ENCODE results near the gene SLC37A2. TPM values are rescaled to one million over a fixed set of nuclear protein-coding genes. Genes with fewer than 3 reads are reported as not detected.

The SLC37A2 gene
- total RNA-seq, 4 donors from 2014 or later = 3.4 to 8.6 (median 6.6) TPM

DNA sequence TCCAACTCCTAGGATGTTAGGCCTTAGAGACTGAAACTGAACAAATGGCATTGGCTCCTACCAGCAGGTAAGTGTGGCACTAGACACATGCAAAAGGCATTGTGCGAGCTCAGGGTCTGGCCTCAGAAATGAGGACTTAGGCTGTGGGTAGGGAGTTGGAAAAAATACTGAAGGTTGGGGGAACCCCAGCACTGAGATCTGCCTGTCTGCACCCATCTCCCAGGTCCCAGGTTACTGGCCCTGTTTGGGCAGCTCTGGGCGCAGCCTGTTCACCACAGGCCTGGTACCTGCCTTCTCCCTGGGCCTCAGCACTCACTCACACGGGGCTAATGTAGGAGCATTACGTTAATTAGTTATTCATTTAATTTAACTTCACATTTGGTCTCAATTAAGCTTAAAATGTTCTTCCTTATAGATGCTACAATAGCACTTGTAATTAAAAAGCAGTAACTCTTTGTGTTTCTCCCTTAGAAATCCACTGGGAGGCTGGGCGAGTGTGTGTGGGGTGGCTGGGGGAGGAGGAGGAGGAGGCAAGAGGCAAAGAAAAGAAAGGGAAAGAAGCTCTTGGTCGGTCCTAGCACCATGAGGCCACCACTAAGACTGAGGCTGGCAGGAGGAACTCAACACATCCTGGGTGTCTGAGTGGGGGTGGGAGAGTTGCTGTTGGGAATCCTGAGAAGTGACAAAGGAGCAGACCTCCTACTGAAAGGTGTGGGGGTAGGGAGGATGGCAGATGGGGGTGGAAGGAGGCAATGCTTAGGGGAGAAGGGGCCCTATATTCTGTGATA is 29.0 kb downstream of the SLC37A2 start:
- Histone ChIP-seq H3K4me1 (peaks cover 0 to 6% (median 0%) of the 10 kb centered on the region in 3 donors), H3K4me3 (no peak overlapping the region), H3K9me3 (no peaks in the 10 kb centered on the region), H3K36me3 (peaks cover 0 to 38% of the 10 kb centered on the region in 2 donors), H3K27ac (no peak overlapping the region), H3K27me3 (no peaks in the 10 kb centered on the region)
- TF ChIP-seq EP300 (IDR thresholded peaks at IDR 0.05) (no peak), POLR2AphosphoS5 (IDR thresholded peaks at IDR 0.05) (no peak), POLR2A (IDR thresholded peaks at IDR 0.05) (no peak)
- TF ChIP-seq, protein P1, sequence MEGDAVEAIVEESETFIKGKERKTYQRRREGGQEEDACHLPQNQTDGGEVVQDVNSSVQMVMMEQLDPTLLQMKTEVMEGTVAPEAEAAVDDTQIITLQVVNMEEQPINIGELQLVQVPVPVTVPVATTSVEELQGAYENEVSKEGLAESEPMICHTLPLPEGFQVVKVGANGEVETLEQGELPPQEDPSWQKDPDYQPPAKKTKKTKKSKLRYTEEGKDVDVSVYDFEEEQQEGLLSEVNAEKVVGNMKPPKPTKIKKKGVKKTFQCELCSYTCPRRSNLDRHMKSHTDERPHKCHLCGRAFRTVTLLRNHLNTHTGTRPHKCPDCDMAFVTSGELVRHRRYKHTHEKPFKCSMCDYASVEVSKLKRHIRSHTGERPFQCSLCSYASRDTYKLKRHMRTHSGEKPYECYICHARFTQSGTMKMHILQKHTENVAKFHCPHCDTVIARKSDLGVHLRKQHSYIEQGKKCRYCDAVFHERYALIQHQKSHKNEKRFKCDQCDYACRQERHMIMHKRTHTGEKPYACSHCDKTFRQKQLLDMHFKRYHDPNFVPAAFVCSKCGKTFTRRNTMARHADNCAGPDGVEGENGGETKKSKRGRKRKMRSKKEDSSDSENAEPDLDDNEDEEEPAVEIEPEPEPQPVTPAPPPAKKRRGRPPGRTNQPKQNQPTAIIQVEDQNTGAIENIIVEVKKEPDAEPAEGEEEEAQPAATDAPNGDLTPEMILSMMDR (IDR thresholded peaks at IDR 0.05) = no peak
- 78 to 82% methylated on average over 6 of the region's 6 CpGs for WGBS, 2 donors (ENCODE audit: low coverage in 1 of 2)
- ATAC-seq = no peak

- Histone ChIP-seq H3K9me3 (no peaks in the 10 kb centered on the region), H3K36me3 (peaks cover 0 to 44% of the 10 kb centered on the region in 2 donors), H3K4me3 (no peak overlapping the region), H3K27me3 (no peaks in the 10 kb centered on the region), H3K27ac (no peak overlapping the region), H3K4me1 (peaks cover 0 to 6% (median 0%) of the 10 kb centered on the region in 3 donors)
- WGBS, 2 donors (ENCODE audit: low coverage in 1 of 2) = 91 to 100% methylated on average over 4 to 6 of the region's 6 CpGs
- no peak for ATAC-seq
- TF ChIP-seq, protein P1 (IDR thresholded peaks at IDR 0.05) = no peak
- TF ChIP-seq EP300 (IDR thresholded peaks at IDR 0.05) (no peak), POLR2AphosphoS5 (IDR thresholded peaks at IDR 0.05) (no peak), POLR2A (IDR thresholded peaks at IDR 0.05) (no peak)
These were observed 29.6 kb downstream of the SLC37A2 start for GRCh38 chr11:125092669-125093068.

DNA sequence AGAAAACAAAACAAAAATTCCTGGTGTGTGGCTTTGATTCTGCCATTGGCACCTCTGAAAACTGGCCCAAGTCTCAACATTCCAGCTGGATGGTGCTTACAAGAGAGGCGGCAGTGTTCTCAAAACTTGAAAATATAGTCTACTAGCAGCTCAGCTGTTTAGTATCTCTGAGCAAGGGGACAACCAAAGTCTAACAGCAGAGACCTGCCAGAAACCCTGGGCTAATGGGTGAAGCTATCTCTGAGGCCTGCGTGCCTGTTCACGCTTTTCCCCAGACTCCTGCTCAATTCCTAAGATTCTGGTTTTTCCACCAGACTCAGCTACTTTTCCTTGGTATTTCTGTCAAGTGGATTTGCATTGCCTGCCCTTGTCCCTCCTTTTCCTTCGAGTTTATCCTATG is 30.4 kb downstream of the SLC37A2 start:
- H3K36me3 ChIP-seq = peaks cover 0 to 52% of the 10 kb centered on the region in 2 donors
- H3K9me3 ChIP-seq = no peaks in the 10 kb centered on the region
- no peak for ATAC-seq
- TF ChIP-seq POLR2A (IDR thresholded peaks at IDR 0.05) (no peak), POLR2AphosphoS5 (IDR thresholded peaks at IDR 0.05) (no peak), EP300 (IDR thresholded peaks at IDR 0.05) (no peak)
- TF ChIP-seq, protein P1 (IDR thresholded peaks at IDR 0.05) = no peak
- H3K4me1 ChIP-seq = peaks cover 0 to 6% (median 0%) of the 10 kb centered on the region in 3 donors
- H3K27ac ChIP-seq = no peak overlapping the region
- no peaks in the 10 kb centered on the region for H3K27me3 ChIP-seq
- WGBS, 2 donors (ENCODE audit: low coverage in 1 of 2) = 65 to 89% methylated on average over 4 of the region's 4 CpGs
- H3K4me3 ChIP-seq = no peak overlapping the region

DNA sequence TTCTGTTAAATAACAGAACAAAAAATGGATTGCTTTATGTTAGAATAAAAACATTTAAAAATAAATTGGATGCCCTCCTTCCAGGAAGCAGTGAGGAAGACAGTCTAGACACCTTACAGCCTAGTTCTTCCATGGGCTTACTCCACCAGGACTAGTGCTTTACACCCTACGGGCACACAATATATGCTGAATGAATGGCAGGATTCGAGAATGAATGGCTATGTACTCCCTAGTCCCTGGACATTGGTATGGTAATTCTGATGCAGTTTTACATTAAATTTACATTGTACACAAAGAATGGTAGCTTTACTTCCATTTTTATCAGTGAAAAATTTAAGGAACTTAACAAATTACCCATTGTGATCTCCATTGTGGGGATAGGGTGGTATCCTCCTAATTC is 31.6 kb downstream of the SLC37A2 start:
- Histone ChIP-seq H3K4me3 (no peak overlapping the region), H3K36me3 (peaks cover 0 to 64% of the 10 kb centered on the region in 2 donors), H3K27ac (no peak overlapping the region), H3K9me3 (no peaks in the 10 kb centered on the region), H3K27me3 (no peaks in the 10 kb centered on the region), H3K4me1 (peaks cover 0 to 6% (median 0%) of the 10 kb centered on the region in 3 donors)
- ATAC-seq = no peak
- 89 to 90% methylated on average over 2 of the region's 2 CpGs for WGBS, 2 donors (ENCODE audit: low coverage in 1 of 2)
- TF ChIP-seq POLR2A (IDR thresholded peaks at IDR 0.05) = no peak
- TF ChIP-seq, protein P1 (IDR thresholded peaks at IDR 0.05) = no peak

- Histone ChIP-seq H3K9me3 (no peaks in the 10 kb centered on the region), H3K27me3 (no peaks in the 10 kb centered on the region), H3K36me3 (peaks cover 0 to 78% of the 10 kb centered on the region in 2 donors), H3K4me3 (no peak overlapping the region), H3K4me1 (no peaks in the 10 kb centered on the region), H3K27ac (no peak overlapping the region)
- WGBS, 2 donors (ENCODE audit: low coverage in 1 of 2) = 93% methylated on average over 2 of the region's 2 CpGs; no CpG with 5 or more reads in 1 of the 2 donors
- no peak for ATAC-seq
- TF ChIP-seq EP300 (IDR thresholded peaks at IDR 0.05) (no peak), POLR2A (IDR thresholded peaks at IDR 0.05) (no peak), POLR2AphosphoS5 (IDR thresholded peaks at IDR 0.05) (no peak)
- TF ChIP-seq, protein P1 (IDR thresholded peaks at IDR 0.05) = no peak
These were observed 37.0 kb downstream of the SLC37A2 start for GRCh38 chr11:125100136-125100535.

Data from gastroesophageal sphincter (tissue), 4 donors.